NOMO-1 (cell line): Measurements from ENCODE around the gene SLC35A4.
"Not testable (repeated sequence)": the region's sequence is repeated elsewhere in the genome, so short reads cannot be mapped to it uniquely, and the experiment has no call there.

ENCODE experiments used
- DNase-seq, 2 experiments: peaks; one replicate each; lab custom pipeline; 2025; ENCODE audit not compliant: unreplicated experiment in 2 of 2; lab: John Stamatoyannopoulos, UW

Gene SLC35A4

DNA sequence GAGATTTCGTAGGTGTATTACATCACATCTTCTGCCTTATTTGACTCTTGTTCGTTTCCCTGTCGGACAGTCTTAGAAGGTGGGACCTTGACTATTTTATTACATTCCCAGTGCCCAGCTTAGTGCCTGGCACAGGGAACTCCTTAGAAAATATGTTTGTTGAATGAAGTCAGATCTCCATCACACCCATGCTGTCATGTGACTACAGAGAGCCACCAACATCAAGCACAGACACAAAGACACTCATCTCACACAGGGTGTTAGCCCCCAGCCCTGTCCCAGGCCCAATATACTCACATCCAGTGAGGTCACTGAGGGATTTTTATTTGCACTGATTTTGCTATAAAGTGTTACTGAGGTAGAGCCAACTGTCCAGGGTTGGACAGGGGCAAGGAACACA is 6.7 kb upstream of the SLC35A4 start:
- DNase-seq = no peak

DNA sequence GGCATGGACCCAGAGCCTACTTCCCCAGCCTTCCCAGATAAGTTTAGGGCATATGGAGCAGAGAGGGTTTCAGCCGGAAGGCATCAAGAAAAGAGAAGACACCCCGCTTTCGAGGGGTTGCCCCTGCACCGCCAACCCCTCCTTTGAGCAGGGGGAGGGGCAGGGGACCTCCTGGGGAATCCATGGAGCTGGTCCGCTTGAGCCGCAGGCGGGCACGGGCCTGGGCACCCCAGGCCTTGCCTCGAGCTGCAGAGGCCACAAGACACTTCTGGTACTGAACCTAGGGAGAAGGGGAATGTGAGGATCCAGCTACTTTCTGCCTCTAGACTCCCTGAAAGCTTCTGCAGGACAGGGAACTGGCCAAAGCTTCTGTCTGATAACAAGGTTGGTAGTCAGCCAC is 6.1 kb upstream of the SLC35A4 start:
- no peak for DNase-seq

DNA sequence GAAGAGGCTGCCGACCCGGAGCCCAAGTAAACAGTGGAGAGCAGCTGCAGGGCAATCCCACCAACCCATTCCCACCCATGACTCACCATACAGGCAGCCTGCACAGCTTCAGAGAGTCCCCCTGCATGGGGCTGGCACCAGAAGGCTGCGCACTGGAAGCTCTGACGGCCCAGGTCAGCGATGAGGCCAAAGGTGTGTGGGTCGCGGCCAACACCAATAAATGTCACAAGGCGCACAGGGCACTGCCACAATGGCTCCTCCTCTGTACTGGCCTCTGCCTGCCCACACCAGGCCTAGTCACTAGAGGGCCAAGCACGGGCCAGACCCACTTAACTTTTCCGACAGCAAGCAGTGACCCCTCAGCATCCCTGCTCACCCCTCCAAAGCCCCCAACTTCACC is 4.4 kb upstream of the SLC35A4 start:
- DNase-seq = no peak

DNA sequence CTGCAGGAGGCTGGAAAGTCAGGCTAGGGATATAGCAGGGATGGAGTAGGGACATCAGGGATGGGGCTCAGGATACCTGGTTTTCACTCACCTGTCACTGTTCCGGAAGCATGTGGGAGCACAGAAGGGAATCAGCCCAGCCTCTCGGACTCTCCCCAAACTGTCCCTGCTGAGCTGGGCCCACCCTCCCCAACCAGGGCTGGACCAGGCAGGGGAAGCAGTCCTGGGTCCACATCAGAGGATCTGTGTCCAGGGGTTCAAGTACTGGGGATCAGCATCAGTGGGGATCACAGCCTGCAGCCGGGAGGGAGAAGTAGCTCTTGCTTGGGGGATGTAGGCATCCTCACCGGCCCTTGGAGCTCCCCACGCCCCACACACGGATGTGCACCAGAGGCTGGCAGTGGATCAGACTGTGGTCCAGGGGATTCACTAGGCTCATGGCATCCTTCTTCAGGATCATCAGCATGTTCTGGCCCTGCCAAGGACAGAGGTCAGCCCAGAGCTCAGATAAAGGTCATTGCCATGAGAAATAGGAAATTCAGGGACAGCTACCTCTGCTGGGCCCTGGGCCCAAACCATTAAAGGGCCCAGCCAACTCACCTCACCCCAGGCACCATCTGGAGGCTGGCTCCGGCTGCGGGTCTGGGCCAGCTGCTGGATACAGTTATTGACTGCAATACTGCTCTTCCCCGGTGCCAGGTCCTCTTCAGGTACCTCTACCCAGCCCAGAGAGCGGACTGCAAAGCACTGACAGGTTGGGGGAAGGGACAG is 2.7 kb upstream of the SLC35A4 start:
- no peak for DNase-seq

DNA sequence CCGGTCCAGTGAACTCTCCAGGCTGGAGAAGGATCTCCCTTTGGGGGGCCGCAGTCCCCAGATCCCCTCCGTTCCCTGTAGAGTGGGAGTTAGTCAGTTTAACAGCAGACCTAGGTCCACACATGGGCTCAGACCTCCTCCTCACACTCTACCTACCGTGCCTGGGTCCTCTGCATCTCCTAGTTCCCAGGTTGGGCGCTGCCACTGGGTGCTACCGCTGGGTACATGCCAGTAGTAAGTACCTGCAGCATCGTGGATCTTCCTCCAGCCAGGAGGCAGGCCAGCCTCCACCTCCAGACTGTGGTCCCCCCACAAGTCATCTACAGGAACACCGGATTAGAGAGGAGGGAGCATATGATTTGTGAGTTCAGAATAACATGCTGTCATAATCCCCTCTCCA is 1.0 kb upstream of the SLC35A4 start:
- no peak for DNase-seq

DNA sequence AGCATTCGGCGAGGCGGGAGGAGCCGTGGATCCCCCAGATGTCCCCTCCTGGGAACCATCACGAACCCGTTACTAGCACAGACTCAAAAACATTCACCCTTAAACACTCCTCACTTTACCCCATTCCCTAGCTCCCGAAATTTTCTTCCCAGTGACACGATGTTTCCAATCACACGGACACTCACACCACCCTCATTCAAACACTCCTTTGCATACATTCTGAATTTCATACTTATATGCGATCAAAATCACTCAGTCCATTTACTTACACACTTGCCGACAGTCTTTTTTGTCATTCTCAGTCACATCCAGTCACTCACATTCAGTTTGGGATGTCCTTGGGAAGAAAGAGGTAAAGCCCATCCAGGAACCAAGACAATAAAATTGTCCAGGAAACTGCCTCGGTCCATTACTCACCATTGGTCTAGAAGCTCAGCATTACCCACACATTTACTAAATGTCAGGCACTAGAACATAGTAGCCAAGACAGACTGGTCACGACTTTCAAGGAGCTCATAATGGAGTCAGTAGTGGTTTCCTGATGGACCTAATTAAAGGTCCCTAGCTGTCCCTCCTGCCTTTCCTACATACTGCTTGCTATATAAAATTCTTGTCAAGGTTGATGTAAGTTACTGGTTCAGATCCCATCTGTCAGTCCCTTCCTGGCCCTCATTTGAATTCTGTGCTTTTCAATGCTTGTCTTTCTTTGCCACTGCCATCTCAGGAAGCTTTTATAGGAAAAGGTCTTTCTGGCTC is 574 bp downstream of the SLC35A4 start:
- no peak for DNase-seq

GRCh38 chr5:140565780-140566095 is 1.1 kb downstream of the SLC35A4 start:
- no peak for DNase-seq

- DNase-seq = no peak
Observed at GRCh38 chr5:140566665-140567064, 2.0 kb downstream of the SLC35A4 start.

DNA sequence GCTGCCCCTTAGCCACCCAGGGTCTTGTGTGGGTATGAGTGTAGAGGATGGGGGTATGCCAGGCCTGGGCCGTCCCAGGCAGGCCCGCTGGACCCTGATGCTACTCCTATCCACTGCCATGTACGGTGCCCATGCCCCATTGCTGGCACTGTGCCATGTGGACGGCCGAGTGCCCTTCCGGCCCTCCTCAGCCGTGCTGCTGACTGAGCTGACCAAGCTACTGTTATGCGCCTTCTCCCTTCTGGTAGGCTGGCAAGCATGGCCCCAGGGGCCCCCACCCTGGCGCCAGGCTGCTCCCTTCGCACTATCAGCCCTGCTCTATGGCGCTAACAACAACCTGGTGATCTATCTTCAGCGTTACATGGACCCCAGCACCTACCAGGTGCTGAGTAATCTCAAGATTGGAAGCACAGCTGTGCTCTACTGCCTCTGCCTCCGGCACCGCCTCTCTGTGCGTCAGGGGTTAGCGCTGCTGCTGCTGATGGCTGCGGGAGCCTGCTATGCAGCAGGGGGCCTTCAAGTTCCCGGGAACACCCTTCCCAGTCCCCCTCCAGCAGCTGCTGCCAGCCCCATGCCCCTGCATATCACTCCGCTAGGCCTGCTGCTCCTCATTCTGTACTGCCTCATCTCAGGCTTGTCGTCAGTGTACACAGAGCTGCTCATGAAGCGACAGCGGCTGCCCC is 2.6 kb downstream of the SLC35A4 start:
- DNase-seq = no peak

DNA sequence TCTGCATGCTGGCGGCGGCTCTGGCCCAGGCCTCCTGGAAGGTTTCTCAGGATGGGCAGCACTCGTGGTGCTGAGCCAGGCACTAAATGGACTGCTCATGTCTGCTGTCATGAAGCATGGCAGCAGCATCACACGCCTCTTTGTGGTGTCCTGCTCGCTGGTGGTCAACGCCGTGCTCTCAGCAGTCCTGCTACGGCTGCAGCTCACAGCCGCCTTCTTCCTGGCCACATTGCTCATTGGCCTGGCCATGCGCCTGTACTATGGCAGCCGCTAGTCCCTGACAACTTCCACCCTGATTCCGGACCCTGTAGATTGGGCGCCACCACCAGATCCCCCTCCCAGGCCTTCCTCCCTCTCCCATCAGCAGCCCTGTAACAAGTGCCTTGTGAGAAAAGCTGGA is 3.2 kb downstream of the SLC35A4 start:
- no peak for DNase-seq

DNA sequence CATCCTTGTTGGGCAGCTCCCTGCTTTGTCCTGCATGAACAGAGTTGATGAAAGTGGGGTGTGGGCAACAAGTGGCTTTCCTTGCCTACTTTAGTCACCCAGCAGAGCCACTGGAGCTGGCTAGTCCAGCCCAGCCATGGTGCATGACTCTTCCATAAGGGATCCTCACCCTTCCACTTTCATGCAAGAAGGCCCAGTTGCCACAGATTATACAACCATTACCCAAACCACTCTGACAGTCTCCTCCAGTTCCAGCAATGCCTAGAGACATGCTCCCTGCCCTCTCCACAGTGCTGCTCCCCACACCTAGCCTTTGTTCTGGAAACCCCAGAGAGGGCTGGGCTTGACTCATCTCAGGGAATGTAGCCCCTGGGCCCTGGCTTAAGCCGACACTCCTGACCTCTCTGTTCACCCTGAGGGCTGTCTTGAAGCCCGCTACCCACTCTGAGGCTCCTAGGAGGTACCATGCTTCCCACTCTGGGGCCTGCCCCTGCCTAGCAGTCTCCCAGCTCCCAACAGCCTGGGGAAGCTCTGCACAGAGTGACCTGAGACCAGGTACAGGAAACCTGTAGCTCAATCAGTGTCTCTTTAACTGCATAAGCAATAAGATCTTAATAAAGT is 3.9 kb downstream of the SLC35A4 start:
- no peak for DNase-seq

DNA sequence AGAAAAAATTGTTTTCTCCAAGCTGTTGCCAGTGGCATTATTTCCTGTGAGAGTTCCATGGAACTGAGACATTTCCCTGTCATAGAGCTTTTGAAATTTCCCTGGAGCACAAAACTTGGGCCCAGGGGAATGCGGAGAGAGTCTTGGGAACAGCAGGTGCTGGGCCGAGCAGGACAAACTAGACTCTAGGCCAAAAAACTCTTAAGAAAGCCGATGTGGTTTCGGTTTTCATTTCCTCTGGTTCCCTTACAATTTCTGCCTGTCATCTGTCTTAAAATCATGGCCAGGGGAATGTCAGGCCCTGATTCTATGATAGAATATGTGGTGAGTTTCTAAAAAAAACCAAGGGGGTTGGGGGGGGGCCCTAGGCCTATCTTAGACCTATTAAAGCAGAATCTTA is 4.6 kb downstream of the SLC35A4 start:
- peak in 1 of 2 experiments; percentile 2 for DNase-seq

DNA sequence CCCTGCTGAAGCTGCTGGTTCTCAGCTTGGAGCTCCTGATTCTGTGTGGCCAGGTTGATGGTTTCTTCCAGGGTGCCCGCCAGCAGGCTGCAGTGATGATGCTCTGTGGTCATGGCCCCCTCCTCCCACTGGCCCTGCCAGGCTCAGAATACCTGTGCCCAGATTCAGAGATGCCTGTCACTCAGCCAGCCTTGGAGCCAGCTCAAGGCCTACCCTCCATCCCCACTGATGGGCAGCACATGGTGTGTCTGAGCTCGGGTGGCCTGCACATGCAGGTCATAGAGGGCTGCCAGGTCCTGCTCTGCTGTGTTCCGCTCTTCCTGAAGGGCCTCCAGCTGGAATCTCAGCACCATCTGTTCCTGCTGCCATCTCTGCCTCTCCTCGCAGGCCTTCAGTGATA is 5.4 kb downstream of the SLC35A4 start:
- DNase-seq = no peak

DNA sequence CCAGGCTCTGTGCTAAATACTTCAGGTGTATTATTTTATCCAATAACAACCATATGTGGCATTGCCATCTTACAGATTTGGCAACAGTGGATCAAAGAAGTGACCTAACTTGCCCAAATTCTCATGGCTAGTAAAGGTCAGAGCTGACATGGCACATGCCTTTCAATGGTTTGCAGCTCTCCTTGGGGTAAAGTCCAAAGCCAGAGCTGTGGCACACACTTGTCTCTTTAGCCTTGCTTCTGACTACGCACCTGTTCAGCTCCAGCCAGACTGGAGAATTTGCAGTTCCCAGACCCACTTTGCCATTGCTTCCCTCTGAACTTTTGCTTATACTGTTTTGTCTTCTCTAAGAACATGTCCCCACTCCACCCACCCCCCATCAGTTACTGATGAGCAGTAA is 5.9 kb downstream of the SLC35A4 start:
- DNase-seq = no peak

- DNase-seq = no peak
Observed at GRCh38 chr5:140571105-140571504, 6.5 kb downstream of the SLC35A4 start.

DNA sequence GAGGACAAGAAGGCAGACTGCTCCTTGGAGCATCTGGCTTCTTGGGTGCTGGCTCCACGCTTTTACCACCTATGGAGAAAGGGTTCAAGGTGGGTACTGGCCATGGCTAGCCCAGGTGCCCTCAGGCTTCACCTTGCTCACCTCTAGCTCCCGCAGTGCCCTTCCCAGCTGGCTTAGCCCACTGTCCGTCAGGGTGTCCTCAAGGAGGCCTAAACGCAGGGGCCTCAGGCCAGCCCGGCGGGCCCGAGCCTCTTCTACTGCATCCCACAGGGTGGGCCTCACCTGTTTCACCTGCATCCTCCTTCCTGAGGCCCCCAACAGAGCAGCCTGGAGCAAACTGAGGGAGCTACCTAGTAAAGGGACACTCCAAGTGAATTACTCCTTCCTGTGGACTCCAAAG is 9.1 kb downstream of the SLC35A4 start:
- no peak for DNase-seq

GRCh38 chr5:140574165-140574564 is 9.5 kb downstream of the SLC35A4 start:
- DNase-seq = no peak

DNA sequence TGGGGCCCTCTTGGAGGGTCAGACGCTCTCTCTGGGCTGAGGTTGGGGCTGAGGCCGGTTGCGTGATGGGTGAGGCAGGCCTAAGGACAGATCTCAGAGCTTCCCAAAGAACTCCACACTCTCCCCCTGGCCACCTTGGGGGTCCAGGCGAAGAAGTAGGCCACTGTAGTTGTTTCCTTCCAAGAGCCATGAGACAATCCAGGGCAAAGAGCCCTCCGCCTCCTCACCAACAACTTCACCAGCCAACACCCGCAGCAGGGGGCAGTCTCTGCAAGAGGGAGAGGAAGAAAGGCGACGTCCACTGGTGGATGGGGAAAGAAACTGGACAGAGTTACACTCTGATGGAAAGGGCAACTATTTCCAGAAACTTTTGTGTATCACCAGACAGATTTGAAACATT is 10.7 kb downstream of the SLC35A4 start:
- DNase-seq = peak; percentile 45 to 53

DNA sequence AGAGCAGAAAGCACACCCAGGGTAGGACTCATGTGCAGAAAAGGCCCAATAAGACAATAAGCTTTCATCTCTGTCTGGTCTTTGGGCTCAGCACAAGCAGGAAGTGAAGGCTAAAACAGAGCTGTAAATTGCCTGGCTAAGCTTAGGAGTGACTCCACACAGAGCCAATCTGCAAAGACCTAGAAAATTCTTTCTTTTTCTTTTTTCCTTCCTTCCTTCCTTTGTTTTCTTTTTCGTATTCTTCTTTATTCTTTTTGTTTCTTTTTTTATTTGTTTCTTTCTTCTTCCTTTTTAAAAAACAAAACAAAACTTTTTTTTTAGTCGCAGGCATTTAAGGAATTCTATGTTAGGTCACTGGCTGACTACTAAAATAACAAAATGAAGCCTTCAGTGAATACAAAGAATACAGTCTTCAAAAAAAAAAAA is 12.2 kb downstream of the SLC35A4 start:
- DNase-seq = peak in 1 of 2 experiments; percentile 7

GRCh38 chr5:140579188-140579747 is 14.6 kb downstream of the SLC35A4 start:
- DNase-seq = not testable (repeated sequence)

GRCh38 chr5:140587495-140587894 is 22.9 kb downstream of the SLC35A4 start:
- no peak for DNase-seq
